Natural killer cell treated with Interleukin-12 subunit alpha and Interleukin-12 subunit beta and Interleukin-15 and Interleukin-18, amount 100 ng/mL, for 72 hours (primary cell): ENCODE results near the gene ADAMTS17. TPM values are rescaled to one million over a fixed set of nuclear protein-coding genes. Genes with fewer than 3 reads are reported as not detected.
A peak's percentile ranks its signal among the peaks of the same experiment; 100 is the strongest.

Experiments
- ATAC-seq, 2 donors: fragments of 150-1000 bp; cut with Tn5 transposase in 1 of 2; sonication (Bioruptor Pico), chemical (Tn5 transposase) in 1 of 2; 2 replicates each; pipeline ENCODE4 v1.10.0; 2021
- DNase-seq: peaks from one replicate; pipeline ENCODE4 v3.0.0; 2022; ENCODE audit warnings: low spot score
- H3K27ac Mint-ChIP-seq, 2 donors: 1 replicate in 1 of 2; 2 replicates in 1 of 2; pipeline ENCODE4 v1.8.0; 2022; ENCODE audit warnings: mixed read lengths in 2 of 2, mild to moderate bottlenecking in 1 of 2, moderate library complexity in 1 of 2
- H3K27me3 Mint-ChIP-seq, 2 donors: 1 replicate in 1 of 2; 2 replicates in 1 of 2; pipeline ENCODE4 v1.8.0; 2022; ENCODE audit warnings: mixed read lengths in 2 of 2
- H3K36me3 Mint-ChIP-seq: one replicate; pipeline ENCODE4 v1.8.0; 2022; ENCODE audit warnings: mixed read lengths
- H3K4me1 Mint-ChIP-seq, 2 donors: 1 replicate in 1 of 2; 2 replicates in 1 of 2; pipeline ENCODE4 v1.8.0; 2022; ENCODE audit warnings: low read depth in 2 of 2, mixed read lengths in 2 of 2, mild to moderate bottlenecking in 1 of 2
- H3K4me3 Mint-ChIP-seq: one replicate; pipeline ENCODE4 v1.8.0; 2022; ENCODE audit warnings: mixed read lengths
- H3K9me3 Mint-ChIP-seq: 2 replicates; pipeline ENCODE4 v1.8.0; 2022; ENCODE audit warnings: mixed read lengths
- total RNA-seq, 2 donors: library from RNA; stranded (reverse); gene quantifications; one replicate each; pipeline ENCODE4 v1.2.3, GENCODE V29; 2022

Gene ADAMTS17
- total RNA-seq, 2 donors from 2014 or later = 0.31 to 0.59 TPM

GRCh38 chr15:100215031-100215842 lies 126.5 kb downstream of the ADAMTS17 start:
- no peak for ATAC-seq
- Mint-ChIP-seq H3K9me3 (no peaks in the 10 kb centered on the region), H3K36me3 (no peaks in the 10 kb centered on the region), H3K27me3 (peaks cover 0 to 4% of the 10 kb centered on the region in 2 donors), H3K4me3 (no peak overlapping the region), H3K4me1 (no peaks in the 10 kb centered on the region), H3K27ac (no peak overlapping the region)
- DNase-seq = no peak

GRCh38 chr15:100211855-100212850 lies 129.6 kb downstream of the ADAMTS17 start:
- DNase-seq (no peak), ATAC-seq (no peak)
- Mint-ChIP-seq H3K4me1 (no peaks in the 10 kb centered on the region), H3K27me3 (peaks cover under 1 to 4% of the 10 kb centered on the region in 2 donors), H3K27ac (no peak overlapping the region), H3K9me3 (no peaks in the 10 kb centered on the region), H3K36me3 (no peaks in the 10 kb centered on the region), H3K4me3 (no peak overlapping the region)

GRCh38 chr15:100210338-100210737 lies 131.4 kb downstream of the ADAMTS17 start:
- H3K4me1 Mint-ChIP-seq = no peaks in the 10 kb centered on the region
- no peaks in the 10 kb centered on the region for H3K36me3 Mint-ChIP-seq
- no peak overlapping the region for H3K27ac Mint-ChIP-seq
- ATAC-seq = no peak
- H3K9me3 Mint-ChIP-seq = no peaks in the 10 kb centered on the region
- H3K4me3 Mint-ChIP-seq = no peak overlapping the region
- H3K27me3 Mint-ChIP-seq = peaks cover 10 to 11% of the 10 kb centered on the region in 2 donors
- DNase-seq = no peak

- no peaks in the 10 kb centered on the region for H3K36me3 Mint-ChIP-seq
- no peaks in the 10 kb centered on the region for H3K4me1 Mint-ChIP-seq
- no peak overlapping the region for H3K27ac Mint-ChIP-seq
Measured at GRCh38 chr15:100208921-100209603, 132.7 kb downstream of the ADAMTS17 start.

GRCh38 chr15:100207053-100207452 lies 134.7 kb downstream of the ADAMTS17 start:
- H3K27ac Mint-ChIP-seq = no peak overlapping the region
- no peak for DNase-seq
- H3K9me3 Mint-ChIP-seq = no peaks in the 10 kb centered on the region
- no peak for ATAC-seq
- H3K36me3 Mint-ChIP-seq = no peaks in the 10 kb centered on the region
- H3K4me3 Mint-ChIP-seq = no peak overlapping the region
- peaks cover 6 to 7% of the 10 kb centered on the region in 2 donors for H3K4me1 Mint-ChIP-seq
- H3K27me3 Mint-ChIP-seq = peaks cover 20 to 26% of the 10 kb centered on the region in 2 donors

More at GRCh38 chr15:100208921-100209603, 132.7 kb downstream of the ADAMTS17 start:
- no peaks in the 10 kb centered on the region for H3K9me3 Mint-ChIP-seq
- H3K4me3 Mint-ChIP-seq = no peak overlapping the region
- ATAC-seq (no peak), DNase-seq (no peak)
- peaks cover 17 to 21% of the 10 kb centered on the region in 2 donors for H3K27me3 Mint-ChIP-seq

GRCh38 chr15:100206643-100207042 lies 135.1 kb downstream of the ADAMTS17 start:
- H3K27ac Mint-ChIP-seq = no peak overlapping the region
- no peaks in the 10 kb centered on the region for H3K9me3 Mint-ChIP-seq
- no peak for DNase-seq
- peaks cover 20 to 26% of the 10 kb centered on the region in 2 donors for H3K27me3 Mint-ChIP-seq
- ATAC-seq = no peak
- peaks cover 10 to 11% of the 10 kb centered on the region in 2 donors for H3K4me1 Mint-ChIP-seq
- H3K36me3 Mint-ChIP-seq = no peaks in the 10 kb centered on the region
- no peak overlapping the region for H3K4me3 Mint-ChIP-seq

GRCh38 chr15:100205549-100206295 lies 136.1 kb downstream of the ADAMTS17 start:
- peaks cover 16 to 26% of the 10 kb centered on the region in 2 donors for H3K27me3 Mint-ChIP-seq
- DNase-seq (no peak), ATAC-seq (peak in 1 of 2 donors; percentile 27)
- no peak overlapping the region for H3K4me3 Mint-ChIP-seq
- H3K27ac Mint-ChIP-seq = no peak overlapping the region
- no peaks in the 10 kb centered on the region for H3K36me3 Mint-ChIP-seq
- H3K4me1 Mint-ChIP-seq = peaks cover 18 to 19% of the 10 kb centered on the region in 2 donors
- no peaks in the 10 kb centered on the region for H3K9me3 Mint-ChIP-seq

GRCh38 chr15:100204771-100205170 lies 137.0 kb downstream of the ADAMTS17 start:
- DNase-seq = no peak
- H3K27ac Mint-ChIP-seq = peak overlapping the region in 1 of 2 donors; percentile 7
- H3K4me1 Mint-ChIP-seq = peaks cover 20 to 23% of the 10 kb centered on the region in 2 donors
- no peak for ATAC-seq
- no peaks in the 10 kb centered on the region for H3K36me3 Mint-ChIP-seq
- H3K27me3 Mint-ChIP-seq = peaks cover 16 to 26% of the 10 kb centered on the region in 2 donors
- H3K9me3 Mint-ChIP-seq = no peaks in the 10 kb centered on the region
- H3K4me3 Mint-ChIP-seq = no peak overlapping the region

- no peak overlapping the region for H3K27ac Mint-ChIP-seq
- H3K4me3 Mint-ChIP-seq = no peak overlapping the region
- DNase-seq = no peak
Measured at GRCh38 chr15:100204211-100204610, 137.6 kb downstream of the ADAMTS17 start.

GRCh38 chr15:100202309-100202960 lies 139.3 kb downstream of the ADAMTS17 start:
- ATAC-seq (no peak), DNase-seq (no peak)
- peak overlapping the region; percentile 75 for H3K4me3 Mint-ChIP-seq
- no peaks in the 10 kb centered on the region for H3K9me3 Mint-ChIP-seq
- peaks cover 16 to 26% of the 10 kb centered on the region in 2 donors for H3K27me3 Mint-ChIP-seq
- H3K4me1 Mint-ChIP-seq = peaks cover 20 to 25% of the 10 kb centered on the region in 2 donors
- H3K27ac Mint-ChIP-seq = no peak overlapping the region
- H3K36me3 Mint-ChIP-seq = no peaks in the 10 kb centered on the region

More at GRCh38 chr15:100204211-100204610, 137.6 kb downstream of the ADAMTS17 start:
- H3K36me3 Mint-ChIP-seq = no peaks in the 10 kb centered on the region
- no peaks in the 10 kb centered on the region for H3K9me3 Mint-ChIP-seq
- peaks cover 16 to 26% of the 10 kb centered on the region in 2 donors for H3K27me3 Mint-ChIP-seq
- H3K4me1 Mint-ChIP-seq = peaks cover 20 to 25% of the 10 kb centered on the region in 2 donors
- no peak for ATAC-seq

- H3K4me3 Mint-ChIP-seq = peak overlapping the region; percentile 75
Measured at GRCh38 chr15:100201376-100202280, 140.1 kb downstream of the ADAMTS17 start.

More at GRCh38 chr15:100201376-100202280, 140.1 kb downstream of the ADAMTS17 start:
- DNase-seq = no peak
- no peaks in the 10 kb centered on the region for H3K36me3 Mint-ChIP-seq
- H3K27me3 Mint-ChIP-seq = peaks cover 12 to 20% of the 10 kb centered on the region in 2 donors
- no peaks in the 10 kb centered on the region for H3K9me3 Mint-ChIP-seq
- ATAC-seq = peak; percentile 63 to 73
- H3K27ac Mint-ChIP-seq = peak overlapping the region in 1 of 2 donors; percentile 37
- peaks cover 20 to 25% of the 10 kb centered on the region in 2 donors for H3K4me1 Mint-ChIP-seq
